ENCODE measurements around the gene CNTFR. TPM values are rescaled to one million over a fixed set of nuclear protein-coding genes. Genes with fewer than 3 reads are reported as not detected.

Gene CNTFR
- total RNA-seq, 2 experiments from 2014 or later, result not detected

DNA sequence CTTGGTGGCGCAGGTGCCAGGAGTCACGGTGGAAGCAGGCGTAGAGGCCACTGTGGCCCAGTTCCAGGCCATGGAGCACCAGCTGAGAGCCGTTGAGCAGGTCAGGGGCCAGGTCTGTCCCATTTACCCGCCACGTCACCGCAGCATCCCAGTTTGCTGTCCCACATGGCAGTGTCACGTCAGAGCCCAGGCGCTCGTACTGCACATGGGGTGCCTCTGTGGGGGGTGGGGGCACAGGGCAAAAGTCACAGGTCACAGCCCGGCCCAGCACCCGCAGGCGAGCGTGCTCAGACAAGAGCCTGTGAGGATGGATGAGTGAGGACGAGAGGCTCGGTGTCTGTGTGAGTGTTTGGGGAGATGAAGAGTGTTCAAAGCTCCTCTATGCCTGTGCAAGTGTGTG, 24.9 kb downstream of the CNTFR start:
- no peak overlapping the region for H3K27ac Mint-ChIP-seq

DNA sequence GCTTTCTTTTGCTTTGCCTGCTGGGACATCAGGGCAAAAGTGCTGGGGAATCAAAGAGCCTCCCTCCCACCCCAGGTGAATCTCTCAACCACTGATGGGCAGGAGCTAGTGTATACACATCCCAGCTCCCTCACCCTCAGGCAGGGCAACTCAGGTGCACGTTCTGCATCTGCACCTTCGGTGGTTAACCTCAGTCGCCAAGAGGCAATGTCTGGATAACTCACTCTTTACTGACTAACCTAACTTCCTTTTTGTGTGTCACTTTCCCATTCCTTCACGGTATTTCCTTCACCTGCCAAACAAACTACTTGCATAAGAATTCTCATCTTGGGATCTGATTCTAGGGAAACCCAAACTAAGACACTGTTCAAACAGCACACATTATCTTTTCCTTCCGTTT, 26.3 kb downstream of the CNTFR start:
- no peak for DNase-seq
- Mint-ChIP-seq H3K27ac (no peak overlapping the region), H3K4me1 (ENCODE audit: low read depth) (no peaks in the 10 kb centered on the region), H3K36me3 (ENCODE audit: low read depth) (no peaks in the 10 kb centered on the region), H3K9me3 (no peaks in the 10 kb centered on the region), H3K4me3 (no peak overlapping the region), H3K27me3 (ENCODE audit: low read depth) (peaks cover 16% of the 10 kb centered on the region)
- CTCF ChIA-PET, result interaction anchor here (0.6 to 3.8 kb wide), 8 partner anchors 18 to 160 kb away, joined by 3 to 26 read pairs (median 4); no protein-coding TSS in a partner anchor
- intact Hi-C loops (cut with micrococcal nuclease), result no loop called here

More for the DNA sequence above, 24.9 kb downstream of the CNTFR start:
- intact Hi-C loops (cut with micrococcal nuclease), result no loop called here
- no peaks in the 10 kb centered on the region for H3K9me3 Mint-ChIP-seq
- CTCF ChIA-PET, result interaction anchor here (3.4 to 3.8 kb wide), 2 partner anchors 27 to 39 kb away, joined by 22 to 26 read pairs; no protein-coding TSS in a partner anchor
- no peaks in the 10 kb centered on the region for H3K36me3 Mint-ChIP-seq (ENCODE audit: low read depth)
- no peak for DNase-seq
- no peaks in the 10 kb centered on the region for H3K4me1 Mint-ChIP-seq (ENCODE audit: low read depth)
- H3K27me3 Mint-ChIP-seq (ENCODE audit: low read depth), result peaks cover 8% of the 10 kb centered on the region
- H3K4me3 Mint-ChIP-seq, result no peak overlapping the region

DNA sequence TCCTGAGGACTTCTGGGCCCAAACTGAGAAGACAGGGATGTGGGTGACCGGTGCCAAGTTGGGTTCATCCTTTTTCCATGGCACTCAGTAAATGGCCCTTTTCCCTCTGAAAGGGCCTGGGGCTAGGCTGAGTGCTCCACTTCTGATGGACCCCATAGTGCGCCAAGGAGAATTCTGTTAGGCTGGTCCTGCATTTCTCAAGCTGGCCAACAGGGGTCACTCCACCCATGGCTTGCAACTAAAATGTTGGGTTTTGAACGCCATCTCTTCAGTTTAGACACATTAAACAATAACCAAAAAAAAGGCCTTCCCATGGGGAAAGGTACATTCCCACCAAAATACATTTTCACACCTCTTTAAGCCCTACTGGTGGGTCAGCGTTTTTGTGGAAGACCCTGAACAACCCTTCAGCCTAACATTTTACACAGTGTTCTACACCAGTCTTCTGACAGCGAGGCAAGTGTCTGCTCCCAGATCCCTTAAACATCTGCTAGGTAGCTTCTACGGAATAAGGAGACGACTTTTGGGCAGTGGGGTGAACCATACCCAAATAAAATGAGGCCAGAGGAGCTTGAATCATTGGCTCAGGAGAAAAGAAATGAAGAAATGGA, 27.3 kb downstream of the CNTFR start:
- H3K4me1 Mint-ChIP-seq (ENCODE audit: low read depth), result no peaks in the 10 kb centered on the region
- peaks cover 23% of the 10 kb centered on the region for H3K27me3 Mint-ChIP-seq (ENCODE audit: low read depth)
- DNase-seq, result peak; percentile 50
- H3K27ac Mint-ChIP-seq, result no peak overlapping the region
- no peak overlapping the region for H3K4me3 Mint-ChIP-seq
- no peaks in the 10 kb centered on the region for H3K36me3 Mint-ChIP-seq (ENCODE audit: low read depth)
- CTCF ChIA-PET, result interaction anchor here (0.7 to 3.8 kb wide), 12 partner anchors 8 to 175 kb away, joined by 3 to 26 read pairs (median 4); no protein-coding TSS in a partner anchor
- intact Hi-C loops (cut with micrococcal nuclease), result loop anchor here (1.0 kb wide), 2 partner anchors 29 to 41 kb away; no protein-coding TSS in a partner anchor
- H3K9me3 Mint-ChIP-seq, result no peaks in the 10 kb centered on the region

DNA sequence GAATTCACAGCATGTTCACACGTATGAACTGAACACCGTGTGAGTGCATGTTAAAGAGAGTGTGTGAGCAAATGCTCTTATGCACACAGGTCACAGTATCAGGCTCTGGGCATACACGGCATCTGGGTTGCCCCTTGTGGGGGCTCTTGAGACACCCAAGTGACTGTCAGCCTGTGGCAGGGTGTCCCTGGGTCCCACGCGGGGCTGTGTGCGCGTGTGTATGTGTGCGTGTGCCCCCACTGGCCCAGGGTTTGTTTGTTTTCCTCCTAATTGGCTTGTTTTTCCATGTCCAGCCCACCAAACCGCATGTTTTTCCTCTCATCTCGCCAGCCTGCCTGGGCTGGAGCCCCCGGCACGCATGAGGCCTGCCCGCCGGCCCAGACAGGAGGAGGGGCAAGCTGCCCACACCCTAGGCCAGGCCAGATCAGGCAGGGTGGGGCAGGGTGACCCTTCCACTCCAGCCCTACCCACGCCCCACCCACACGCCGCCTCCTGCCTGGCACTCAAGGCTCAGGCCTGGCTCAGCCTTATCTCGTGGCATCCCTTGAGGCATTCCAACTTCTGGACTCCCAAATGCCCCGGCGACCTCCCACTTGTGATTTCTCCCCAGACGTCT, 28.8 kb downstream of the CNTFR start:
- H3K27me3 Mint-ChIP-seq (ENCODE audit: low read depth), result peaks cover 24% of the 10 kb centered on the region
- H3K4me1 Mint-ChIP-seq (ENCODE audit: low read depth), result no peaks in the 10 kb centered on the region
- intact Hi-C loops (cut with micrococcal nuclease), result no loop called here
- no peaks in the 10 kb centered on the region for H3K36me3 Mint-ChIP-seq (ENCODE audit: low read depth)
- no peaks in the 10 kb centered on the region for H3K9me3 Mint-ChIP-seq
- CTCF ChIA-PET, result interaction anchor here (1.7 kb wide), 1 partner anchor 9 kb away, joined by 5 read pairs; no protein-coding TSS in a partner anchor
- H3K27ac Mint-ChIP-seq, result no peak overlapping the region
- no peak for DNase-seq
- no peak overlapping the region for H3K4me3 Mint-ChIP-seq

DNA sequence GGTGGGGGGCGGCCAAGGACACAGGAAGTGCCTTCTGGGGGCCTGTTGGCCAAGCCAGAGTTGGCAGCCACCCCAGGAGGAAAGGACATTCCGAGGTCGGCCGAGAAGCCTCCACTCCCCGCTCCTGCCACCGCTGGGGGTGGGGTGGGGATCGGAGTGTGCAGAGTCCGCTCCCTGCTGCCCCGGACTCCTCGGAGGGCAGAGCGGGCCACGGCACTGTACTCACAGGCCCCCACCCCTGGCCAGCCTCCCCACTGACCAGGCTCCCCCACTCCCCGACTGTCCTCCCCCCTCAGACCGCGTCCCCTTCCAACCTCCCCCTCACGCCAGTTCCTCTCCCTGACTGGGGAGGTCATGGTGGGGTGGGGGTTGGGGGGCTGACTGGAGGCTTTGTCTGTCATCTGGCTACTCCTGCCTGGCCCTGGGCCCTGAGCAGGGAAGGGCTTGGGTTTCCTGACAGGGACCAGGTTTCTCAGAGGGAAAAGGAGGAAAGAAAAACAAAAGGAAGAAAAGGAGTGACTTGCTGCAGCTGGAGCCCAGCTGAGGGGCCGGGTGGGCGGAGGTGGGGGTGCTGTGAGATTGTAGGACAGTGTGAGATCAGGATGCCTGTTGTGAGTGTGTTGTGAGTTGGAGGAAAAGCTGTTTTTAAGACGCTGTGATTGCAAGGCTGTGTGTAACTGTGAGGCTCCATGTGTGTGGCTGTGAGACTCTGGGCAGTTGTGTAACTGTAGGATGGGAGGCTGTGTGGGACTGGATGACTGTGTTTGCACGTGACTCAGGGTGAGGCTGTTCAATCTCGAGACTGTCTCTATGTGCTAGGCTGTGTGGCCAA, 29.7 kb downstream of the CNTFR start:
- Mint-ChIP-seq H3K36me3 (ENCODE audit: low read depth) (no peaks in the 10 kb centered on the region), H3K4me1 (ENCODE audit: low read depth) (no peaks in the 10 kb centered on the region), H3K9me3 (no peaks in the 10 kb centered on the region), H3K27ac (no peak overlapping the region), H3K4me3 (no peak overlapping the region), H3K27me3 (ENCODE audit: low read depth) (peaks cover 25% of the 10 kb centered on the region)
- CTCF ChIA-PET, result no interaction called here
- no peak for DNase-seq
- intact Hi-C loops (cut with micrococcal nuclease), result no loop called here

DNA sequence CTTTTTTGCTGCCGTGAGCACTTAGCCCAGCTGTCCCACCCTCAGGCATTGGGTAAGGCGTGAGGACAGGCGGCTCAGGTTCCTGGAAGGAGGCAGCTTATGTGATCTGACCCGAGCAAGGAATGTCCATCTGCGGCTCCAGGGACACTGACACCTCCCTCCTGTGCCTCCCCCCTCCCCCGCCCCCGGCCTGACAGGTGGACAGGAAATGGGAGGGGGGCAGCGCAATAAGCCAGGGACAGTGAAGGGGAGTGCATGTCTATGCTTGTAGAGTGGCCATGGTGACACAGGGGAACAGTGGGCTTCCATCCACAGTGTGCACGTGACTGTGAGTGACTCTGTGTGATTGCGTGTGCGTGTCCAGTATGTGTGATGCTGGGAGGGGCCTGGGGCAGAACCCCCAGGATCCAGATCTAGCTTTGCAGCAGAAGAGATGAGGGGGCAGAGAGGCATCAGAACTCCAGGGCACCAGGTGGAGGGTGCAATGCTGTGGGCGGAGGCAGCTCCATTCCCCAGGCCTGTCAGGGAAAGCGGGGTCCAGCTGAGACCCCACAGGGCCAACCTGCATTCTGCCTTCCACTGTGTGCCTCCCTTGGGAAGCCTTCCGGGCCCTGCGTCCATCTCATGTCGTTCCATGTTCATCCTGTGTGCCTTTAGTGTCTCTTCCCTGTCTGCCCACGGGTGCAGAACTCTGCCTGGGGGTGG, 30.5 kb downstream of the CNTFR start:
- Mint-ChIP-seq H3K27ac (no peak overlapping the region), H3K4me1 (ENCODE audit: low read depth) (no peaks in the 10 kb centered on the region), H3K4me3 (no peak overlapping the region), H3K27me3 (ENCODE audit: low read depth) (peaks cover 25% of the 10 kb centered on the region), H3K36me3 (ENCODE audit: low read depth) (no peaks in the 10 kb centered on the region), H3K9me3 (no peaks in the 10 kb centered on the region)
- no peak for DNase-seq
- CTCF ChIA-PET, result interaction anchor here (1.8 kb wide), 1 partner anchor 11 kb away, joined by 4 read pairs; no protein-coding TSS in a partner anchor
- intact Hi-C loops (cut with micrococcal nuclease), result no loop called here

DNA sequence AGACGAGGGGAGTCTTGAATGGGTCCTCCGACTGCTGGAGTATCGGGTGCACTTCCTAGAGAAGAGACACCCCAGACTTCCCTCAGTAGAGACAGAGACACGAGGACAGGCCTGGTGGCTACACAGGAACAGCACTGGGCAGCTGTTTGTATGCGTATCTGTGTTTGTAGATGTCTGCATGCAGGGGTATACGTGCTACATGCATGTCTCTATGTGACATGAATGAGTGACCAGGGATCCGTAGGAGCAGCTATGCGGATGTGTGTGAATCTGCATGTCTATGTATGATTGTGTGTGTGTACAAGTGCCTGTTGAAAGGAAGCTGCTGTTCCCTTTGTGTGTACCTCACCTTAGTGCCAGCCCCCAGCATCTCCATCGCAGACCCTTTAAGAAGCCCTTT, 31.2 kb downstream of the CNTFR start:
- no peak overlapping the region for H3K4me3 Mint-ChIP-seq
- CTCF ChIA-PET, result interaction anchor here (1.0 to 1.8 kb wide), 2 partner anchors 10 to 155 kb away, joined by 4 to 7 read pairs; no protein-coding TSS in a partner anchor
- intact Hi-C loops (cut with micrococcal nuclease), result no loop called here
- H3K27ac Mint-ChIP-seq, result no peak overlapping the region
- H3K27me3 Mint-ChIP-seq (ENCODE audit: low read depth), result peaks cover 22% of the 10 kb centered on the region
- DNase-seq, result no peak
- H3K9me3 Mint-ChIP-seq, result no peaks in the 10 kb centered on the region
- H3K36me3 Mint-ChIP-seq (ENCODE audit: low read depth), result no peaks in the 10 kb centered on the region
- H3K4me1 Mint-ChIP-seq (ENCODE audit: low read depth), result no peaks in the 10 kb centered on the region

DNA sequence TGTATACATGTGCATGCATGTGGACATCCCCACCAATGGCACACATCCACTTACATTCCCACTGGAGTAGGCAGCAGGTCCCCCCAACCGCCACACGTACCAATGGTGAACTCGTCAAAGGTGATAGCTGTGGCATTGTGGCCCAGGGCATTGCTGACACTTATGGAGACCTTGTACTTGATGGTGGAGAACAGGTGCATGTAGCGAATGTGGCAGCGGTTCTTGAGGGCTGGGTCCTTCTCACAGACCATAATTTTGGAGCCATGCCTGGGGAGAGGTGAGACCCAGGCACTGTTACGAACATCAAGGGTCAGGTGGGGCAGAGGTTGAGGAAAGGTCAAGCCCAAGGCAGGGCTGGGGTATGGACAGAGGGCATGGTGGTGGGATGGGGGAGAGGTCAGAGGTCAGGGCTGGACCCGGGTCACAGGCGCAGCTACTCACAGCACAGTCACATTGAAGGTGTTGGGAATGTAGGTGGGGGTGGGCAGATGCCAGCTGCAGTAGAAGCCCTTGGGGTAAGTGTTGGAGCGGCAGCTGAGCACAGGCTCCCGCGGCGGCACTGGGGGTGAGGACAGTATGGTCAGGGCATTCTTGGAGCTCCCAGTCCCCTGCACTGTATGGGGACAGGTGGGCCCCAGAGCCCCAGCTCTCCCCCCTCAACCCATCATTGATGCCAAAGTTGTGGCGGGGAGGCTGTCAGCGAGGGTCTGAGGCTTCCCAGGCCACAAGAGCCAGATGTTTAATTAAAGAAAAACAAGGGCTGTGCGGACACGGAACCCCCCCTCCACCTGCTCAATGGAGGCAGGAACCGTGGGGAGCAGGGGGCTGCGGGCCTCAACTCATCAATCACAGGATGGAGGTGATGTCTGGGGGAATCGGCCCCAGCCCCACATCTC, 31.9 kb downstream of the CNTFR start:
- Mint-ChIP-seq H3K27me3 (ENCODE audit: low read depth) (peaks cover 22% of the 10 kb centered on the region), H3K4me1 (ENCODE audit: low read depth) (no peaks in the 10 kb centered on the region), H3K36me3 (ENCODE audit: low read depth) (no peaks in the 10 kb centered on the region), H3K27ac (no peak overlapping the region), H3K4me3 (no peak overlapping the region), H3K9me3 (no peaks in the 10 kb centered on the region)
- DNase-seq, result no peak
- intact Hi-C loops (cut with micrococcal nuclease), result no loop called here
- CTCF ChIA-PET, result interaction anchor here (1.0 to 1.8 kb wide), 2 partner anchors 9 to 154 kb away, joined by 4 to 7 read pairs; no protein-coding TSS in a partner anchor

DNA sequence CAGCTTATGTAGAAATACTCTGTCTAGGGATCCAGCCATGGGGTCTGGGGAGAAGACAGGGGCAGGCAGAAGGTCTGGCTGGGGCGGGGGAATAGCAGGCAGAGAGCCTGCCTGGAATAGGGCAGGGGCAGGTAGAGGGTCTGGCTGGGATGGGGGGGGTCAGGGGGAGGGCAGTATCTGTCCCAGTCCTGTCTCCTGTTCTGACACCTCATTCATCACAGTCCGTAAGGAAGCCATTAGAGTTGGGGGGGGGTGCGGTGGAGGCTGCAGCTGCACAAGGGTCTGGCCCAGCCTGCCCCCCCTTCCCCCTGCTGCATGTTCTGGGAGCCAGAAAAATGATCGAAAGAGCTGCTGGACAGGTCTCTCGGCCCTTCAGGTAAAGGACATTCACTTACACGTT, 32.6 kb downstream of the CNTFR start:
- Mint-ChIP-seq H3K4me1 (ENCODE audit: low read depth) (no peaks in the 10 kb centered on the region), H3K9me3 (no peaks in the 10 kb centered on the region), H3K27me3 (ENCODE audit: low read depth) (peaks cover 22% of the 10 kb centered on the region), H3K27ac (no peak overlapping the region), H3K36me3 (ENCODE audit: low read depth) (no peaks in the 10 kb centered on the region), H3K4me3 (no peak overlapping the region)
- DNase-seq, result no peak
- intact Hi-C loops (cut with micrococcal nuclease), result no loop called here
- CTCF ChIA-PET, result no interaction called here

DNA sequence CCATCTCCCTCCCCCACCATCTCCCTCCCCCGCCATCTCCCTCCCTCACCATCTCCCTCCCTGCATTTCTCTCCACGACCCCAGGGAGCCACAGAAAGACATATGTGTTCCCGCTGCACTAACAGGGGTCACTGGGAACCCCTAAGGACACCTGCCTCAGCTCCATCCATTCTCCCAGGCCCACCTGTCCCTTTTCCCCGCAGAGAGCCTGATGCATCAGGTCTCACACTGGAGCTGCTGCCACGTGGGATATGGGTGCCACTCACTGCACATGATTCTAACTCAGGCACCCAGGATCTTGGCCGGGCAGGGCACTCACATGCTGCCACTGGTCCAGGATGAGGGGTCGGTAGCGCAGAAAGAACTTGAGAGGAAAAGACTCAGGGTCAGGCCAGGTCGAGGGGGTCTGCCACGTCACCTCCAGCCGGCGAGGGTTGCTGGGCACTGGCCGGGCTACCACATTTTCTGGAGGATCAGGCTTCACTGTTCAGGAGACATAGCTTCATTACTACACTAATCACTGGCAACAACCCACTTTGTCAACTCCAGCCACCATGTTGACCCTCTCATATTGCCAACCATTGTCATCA, 33.5 kb downstream of the CNTFR start:
- CTCF ChIA-PET, result interaction anchor here (1.2 kb wide), 1 partner anchor 48 kb away, joined by 4 read pairs; no protein-coding TSS in a partner anchor
- DNase-seq, result no peak
- no peaks in the 10 kb centered on the region for H3K36me3 Mint-ChIP-seq (ENCODE audit: low read depth)
- peaks cover 22% of the 10 kb centered on the region for H3K27me3 Mint-ChIP-seq (ENCODE audit: low read depth)
- intact Hi-C loops (cut with micrococcal nuclease), result no loop called here
- H3K4me3 Mint-ChIP-seq, result no peak overlapping the region
- H3K9me3 Mint-ChIP-seq, result no peaks in the 10 kb centered on the region
- H3K27ac Mint-ChIP-seq, result no peak overlapping the region
- H3K4me1 Mint-ChIP-seq (ENCODE audit: low read depth), result no peaks in the 10 kb centered on the region

DNA sequence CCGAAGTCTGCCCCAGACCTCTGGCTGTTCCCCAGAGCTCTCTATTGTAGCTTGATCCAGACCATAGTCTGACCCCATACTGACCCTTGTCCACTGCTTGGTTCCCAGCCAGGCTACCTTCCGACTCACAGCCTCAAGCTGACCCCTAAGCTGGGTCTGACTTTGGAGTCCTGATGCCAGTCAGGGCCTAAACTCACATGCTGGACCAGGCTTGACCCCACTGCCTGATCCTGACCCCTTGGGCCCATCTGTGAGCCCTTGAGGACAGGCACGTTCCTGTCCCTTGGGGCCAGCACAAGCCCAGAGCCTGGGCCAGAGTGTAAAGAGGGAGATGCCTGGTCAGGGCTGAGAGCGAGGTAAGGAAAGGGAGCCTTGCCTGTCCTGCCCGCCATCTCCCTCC, 34.0 kb downstream of the CNTFR start:
- DNase-seq, result no peak
- Mint-ChIP-seq H3K4me3 (no peak overlapping the region), H3K36me3 (ENCODE audit: low read depth) (no peaks in the 10 kb centered on the region), H3K27ac (no peak overlapping the region), H3K27me3 (ENCODE audit: low read depth) (peaks cover 22% of the 10 kb centered on the region), H3K4me1 (ENCODE audit: low read depth) (no peaks in the 10 kb centered on the region), H3K9me3 (no peaks in the 10 kb centered on the region)
- intact Hi-C loops (cut with micrococcal nuclease), result no loop called here
- CTCF ChIA-PET, result interaction anchor here (1.2 kb wide), 1 partner anchor 48 kb away, joined by 4 read pairs; no protein-coding TSS in a partner anchor
